ENCODE results near the gene SCNN1A.

DNA sequence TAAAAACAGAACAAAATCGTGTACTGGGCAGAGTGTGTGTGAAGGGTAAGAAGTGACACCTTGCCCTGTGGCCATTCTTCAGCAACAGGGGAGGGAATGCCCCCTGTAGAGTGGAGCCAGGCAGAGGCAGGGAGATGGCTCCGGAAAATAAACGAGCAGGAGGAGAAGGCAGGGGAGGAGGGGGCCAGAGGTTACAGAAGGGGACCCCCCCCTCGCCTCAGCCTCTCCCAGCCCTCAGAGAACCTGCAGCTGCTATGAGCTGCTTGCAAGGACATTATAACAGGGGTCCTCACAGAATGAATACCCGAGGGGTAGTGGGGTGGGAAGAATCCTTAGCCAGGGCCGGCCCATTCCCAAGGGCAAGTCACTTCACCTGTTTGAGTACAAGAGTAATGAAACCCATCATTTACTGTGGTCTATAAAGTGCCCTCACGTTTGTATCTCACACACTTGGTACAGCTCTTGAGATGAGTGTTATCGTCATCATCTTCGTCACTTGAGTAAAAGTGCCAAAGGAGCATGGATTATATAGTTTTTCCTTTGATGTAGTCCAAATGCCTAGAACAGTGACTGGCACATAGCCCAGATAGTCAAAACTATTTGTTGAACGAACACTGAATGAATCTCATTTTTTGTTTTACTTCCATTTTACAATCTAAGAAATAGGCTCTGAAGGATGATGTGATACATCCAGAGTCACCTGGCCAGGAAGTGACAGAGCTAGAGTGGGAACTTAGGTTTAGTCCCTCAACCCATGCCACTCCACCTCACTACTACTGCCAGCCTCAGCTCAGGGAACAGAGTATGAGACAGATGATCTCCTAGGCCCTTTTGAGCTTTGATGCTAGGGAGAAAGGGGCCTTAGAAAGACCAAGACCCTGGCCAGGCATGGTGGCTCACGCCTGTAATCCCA lies 14.5 kb downstream of the SCNN1A start:
- TF ChIP-seq, protein P1, sequence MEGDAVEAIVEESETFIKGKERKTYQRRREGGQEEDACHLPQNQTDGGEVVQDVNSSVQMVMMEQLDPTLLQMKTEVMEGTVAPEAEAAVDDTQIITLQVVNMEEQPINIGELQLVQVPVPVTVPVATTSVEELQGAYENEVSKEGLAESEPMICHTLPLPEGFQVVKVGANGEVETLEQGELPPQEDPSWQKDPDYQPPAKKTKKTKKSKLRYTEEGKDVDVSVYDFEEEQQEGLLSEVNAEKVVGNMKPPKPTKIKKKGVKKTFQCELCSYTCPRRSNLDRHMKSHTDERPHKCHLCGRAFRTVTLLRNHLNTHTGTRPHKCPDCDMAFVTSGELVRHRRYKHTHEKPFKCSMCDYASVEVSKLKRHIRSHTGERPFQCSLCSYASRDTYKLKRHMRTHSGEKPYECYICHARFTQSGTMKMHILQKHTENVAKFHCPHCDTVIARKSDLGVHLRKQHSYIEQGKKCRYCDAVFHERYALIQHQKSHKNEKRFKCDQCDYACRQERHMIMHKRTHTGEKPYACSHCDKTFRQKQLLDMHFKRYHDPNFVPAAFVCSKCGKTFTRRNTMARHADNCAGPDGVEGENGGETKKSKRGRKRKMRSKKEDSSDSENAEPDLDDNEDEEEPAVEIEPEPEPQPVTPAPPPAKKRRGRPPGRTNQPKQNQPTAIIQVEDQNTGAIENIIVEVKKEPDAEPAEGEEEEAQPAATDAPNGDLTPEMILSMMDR (conservative IDR thresholded peaks at IDR 0.05) = no peak
- no peak for TF ChIP-seq EZH2 (IDR thresholded peaks at IDR 0.05; ENCODE audit: low read depth)

Measured in PC-9 (cell line).